ACC112 (cell line): Measurements from ENCODE around the gene ING1.

Source experiments
- H2AFZ ChIP-seq: fragments of 200-600 bp; sonication (generic); one replicate; pipeline ENCODE4 v1.6.0; 2017; ENCODE audit warnings: antibody characterized with exemption, low read length; ENCODE audit not compliant: unreplicated experiment
- H3K27ac ChIP-seq: fragments of 200-600 bp; sonication (generic); 2 replicates; pipeline ENCODE4 v1.5.1; 2014; ENCODE audit warnings: low read depth, mild to moderate bottlenecking, antibody characterized with exemption, low read length, moderate library complexity
- H3K27me3 ChIP-seq: fragments of 200-600 bp; sonication (generic); 2 replicates; pipeline ENCODE4 v1.6.1; 2014; ENCODE audit warnings: mild to moderate bottlenecking, antibody characterized with exemption, low read length, moderate library complexity, mixed read lengths; ENCODE audit not compliant: insufficient read depth
- H3K36me3 ChIP-seq: fragments of 200-600 bp; sonication (generic); 2 replicates; pipeline ENCODE4 v1.6.1; 2016; ENCODE audit warnings: mild to moderate bottlenecking, antibody characterized with exemption, low read length, moderate library complexity, mixed read lengths; ENCODE audit not compliant: insufficient read depth
- H3K4me1 ChIP-seq: fragments of 200-600 bp; sonication (generic); one replicate; pipeline ENCODE4 v1.6.1; 2016; ENCODE audit warnings: low read length, mixed read lengths; ENCODE audit not compliant: insufficient read depth, unreplicated experiment, control insufficient read depth
- H3K4me3 ChIP-seq: fragments of 200-600 bp; sonication (generic); 2 replicates; pipeline ENCODE4 v1.5.1; 2014; ENCODE audit warnings: mild to moderate bottlenecking, low read depth, low read length
- H3K79me2 ChIP-seq: fragments of 200-600 bp; sonication (generic); one replicate; pipeline ENCODE4 v1.6.0; 2016; ENCODE audit warnings: low read length; ENCODE audit not compliant: control insufficient read depth, unreplicated experiment, insufficient read depth

ING1 gene

GRCh38 chr13:110681868-110682550 lies 31.5 kb upstream of the ING1 start:
- Histone ChIP-seq H3K36me3 (peaks cover 29% of the 10 kb centered on the region), H3K27me3 (no peaks in the 10 kb centered on the region), H3K27ac (no peak overlapping the region), H3K4me1 (no peaks in the 10 kb centered on the region), H3K4me3 (no peak overlapping the region), H2AFZ (no peak overlapping the region), H3K79me2 (no peaks in the 10 kb centered on the region)

GRCh38 chr13:110682746-110683145 lies 30.8 kb upstream of the ING1 start:
- Histone ChIP-seq H3K27me3 (no peaks in the 10 kb centered on the region), H3K4me3 (no peak overlapping the region), H3K4me1 (no peaks in the 10 kb centered on the region), H2AFZ (no peak overlapping the region), H3K36me3 (peaks cover 29% of the 10 kb centered on the region), H3K79me2 (no peaks in the 10 kb centered on the region), H3K27ac (no peak overlapping the region)

- no peaks in the 10 kb centered on the region for H3K4me1 ChIP-seq
- peaks cover 24% of the 10 kb centered on the region for H3K36me3 ChIP-seq
- H3K79me2 ChIP-seq, result no peaks in the 10 kb centered on the region
- no peak overlapping the region for H3K27ac ChIP-seq
- H3K27me3 ChIP-seq, result no peaks in the 10 kb centered on the region
- no peak overlapping the region for H3K4me3 ChIP-seq
- no peak overlapping the region for H2AFZ ChIP-seq
These were observed 30.2 kb upstream of the ING1 start for GRCh38 chr13:110683203-110683883.

- Histone ChIP-seq H3K4me1 (no peaks in the 10 kb centered on the region), H3K4me3 (no peak overlapping the region), H3K27ac (no peak overlapping the region), H3K27me3 (no peaks in the 10 kb centered on the region), H3K79me2 (no peaks in the 10 kb centered on the region), H3K36me3 (peaks cover 20% of the 10 kb centered on the region; the same call in 1 of the 2 replicates), H2AFZ (no peak overlapping the region)
These were observed 29.6 kb upstream of the ING1 start for GRCh38 chr13:110683921-110684320.

GRCh38 chr13:110684388-110685056 lies 29.0 kb upstream of the ING1 start:
- Histone ChIP-seq H3K27me3 (no peaks in the 10 kb centered on the region), H3K4me1 (no peaks in the 10 kb centered on the region), H3K27ac (no peak overlapping the region), H3K4me3 (no peak overlapping the region), H3K79me2 (peaks cover 3% of the 10 kb centered on the region), H3K36me3 (peaks cover 19% of the 10 kb centered on the region; the same call in 1 of the 2 replicates), H2AFZ (no peak overlapping the region)

- no peak overlapping the region for H3K4me3 ChIP-seq
- peaks cover 3% of the 10 kb centered on the region for H3K79me2 ChIP-seq
- H2AFZ ChIP-seq, result no peak overlapping the region
- H3K27me3 ChIP-seq, result no peaks in the 10 kb centered on the region
- H3K27ac ChIP-seq, result no peak overlapping the region
- H3K36me3 ChIP-seq, result peaks cover 13% of the 10 kb centered on the region; the same call in 1 of the 2 replicates
- H3K4me1 ChIP-seq, result no peaks in the 10 kb centered on the region
These were observed 28.0 kb upstream of the ING1 start for GRCh38 chr13:110685305-110686020.

GRCh38 chr13:110687736-110688135 lies 25.8 kb upstream of the ING1 start:
- no peak overlapping the region for H3K27ac ChIP-seq
- no peak overlapping the region for H3K4me3 ChIP-seq
- 0 out of 2 replicates have a peak, but pooled peaks cover 9% of the 10 kb centered on the region for H3K36me3 ChIP-seq
- no peaks in the 10 kb centered on the region for H3K27me3 ChIP-seq
- H3K4me1 ChIP-seq, result no peaks in the 10 kb centered on the region
- H2AFZ ChIP-seq, result no peak overlapping the region
- peaks cover 3% of the 10 kb centered on the region for H3K79me2 ChIP-seq

GRCh38 chr13:110689041-110689440 lies 24.5 kb upstream of the ING1 start:
- Histone ChIP-seq H3K36me3 (0 out of 2 replicates have a peak, but pooled peaks cover 9% of the 10 kb centered on the region), H3K4me1 (no peaks in the 10 kb centered on the region), H3K79me2 (peaks cover 3% of the 10 kb centered on the region), H2AFZ (no peak overlapping the region), H3K27ac (no peak overlapping the region), H3K4me3 (no peak overlapping the region), H3K27me3 (no peaks in the 10 kb centered on the region)

GRCh38 chr13:110689711-110690110 lies 23.8 kb upstream of the ING1 start:
- H3K36me3 ChIP-seq, result 0 out of 2 replicates have a peak, but pooled peaks cover 9% of the 10 kb centered on the region
- peaks cover 3% of the 10 kb centered on the region for H3K79me2 ChIP-seq
- no peak overlapping the region for H2AFZ ChIP-seq
- H3K27me3 ChIP-seq, result no peaks in the 10 kb centered on the region
- no peak overlapping the region for H3K27ac ChIP-seq
- no peaks in the 10 kb centered on the region for H3K4me1 ChIP-seq
- H3K4me3 ChIP-seq, result no peak overlapping the region

GRCh38 chr13:110690516-110690915 lies 23.0 kb upstream of the ING1 start:
- H2AFZ ChIP-seq, result no peak overlapping the region

More at GRCh38 chr13:110690516-110690915, 23.0 kb upstream of the ING1 start:
- Histone ChIP-seq H3K79me2 (peaks cover 3% of the 10 kb centered on the region), H3K4me3 (no peak overlapping the region), H3K27ac (no peak overlapping the region), H3K36me3 (0 out of 2 replicates have a peak, but pooled peaks cover 6% of the 10 kb centered on the region), H3K4me1 (no peaks in the 10 kb centered on the region), H3K27me3 (no peaks in the 10 kb centered on the region)
